Activated CD8-positive, alpha-beta memory T cell treated with anti-CD3 and anti-CD28 coated beads, Interleukin-2, amount 50 U/mL, for 24 hours (primary cell): Measurements from ENCODE around the gene ZBTB8A.
"Not testable (repeated sequence)": the region's sequence is repeated elsewhere in the genome, so short reads cannot be mapped to it uniquely, and the experiment has no call there.

Experiments
- DNase-seq: peaks from one replicate; pipeline ENCODE4 v3.0.0-alpha.2; 2020; ENCODE audit errors: extremely low read depth

Gene ZBTB8A

GRCh38 chr1:32619701-32620485 is 80.7 kb downstream of the ZBTB8A start:
- DNase-seq = no peak

- no peak for DNase-seq
Observed at GRCh38 chr1:32622205-32622604, 83.0 kb downstream of the ZBTB8A start.

GRCh38 chr1:32622806-32623681 is 83.8 kb downstream of the ZBTB8A start:
- DNase-seq = no peak

GRCh38 chr1:32623775-32624174 is 84.5 kb downstream of the ZBTB8A start:
- DNase-seq = no peak

- no peak for DNase-seq
Observed at GRCh38 chr1:32626176-32626575, 86.9 kb downstream of the ZBTB8A start.

- DNase-seq = no peak
Observed at GRCh38 chr1:32627596-32628162, 88.5 kb downstream of the ZBTB8A start.

- not testable (repeated sequence) for DNase-seq
Observed at GRCh38 chr1:32630173-32630572, 90.9 kb downstream of the ZBTB8A start.

GRCh38 chr1:32632829-32633228 is 93.6 kb downstream of the ZBTB8A start:
- DNase-seq = no peak

- DNase-seq = no peak
Observed at GRCh38 chr1:32635508-32636277, 96.5 kb downstream of the ZBTB8A start.

GRCh38 chr1:32636914-32637645 is 97.9 kb downstream of the ZBTB8A start:
- no peak for DNase-seq

GRCh38 chr1:32639489-32640075 is 100.4 kb downstream of the ZBTB8A start:
- no peak for DNase-seq

- not testable (repeated sequence) for DNase-seq
Observed at GRCh38 chr1:32642292-32642827, 103.1 kb downstream of the ZBTB8A start.

- no peak for DNase-seq
Observed at GRCh38 chr1:32644426-32644825, 105.2 kb downstream of the ZBTB8A start.

- no peak for DNase-seq
Observed at GRCh38 chr1:32647308-32648134, 108.3 kb downstream of the ZBTB8A start.

- peak; percentile 79 for DNase-seq
Observed at GRCh38 chr1:32650248-32650751, 111.1 kb downstream of the ZBTB8A start, which contains the start of gene ZBTB8OS. Gene ZBTB8OS, minus strand, starts transcription at chr1:32650550. Its CDS starts 21 bp downstream, at chr1:32650529.

- DNase-seq = peak; percentile 93
Observed at GRCh38 chr1:32650752-32651460, 111.7 kb downstream of the ZBTB8A start, which contains the start of gene RBBP4. Gene RBBP4, plus strand, starts transcription at chr1:32651208. Its CDS starts 99 bp downstream, at chr1:32651307.

- no peak for DNase-seq
Observed at GRCh38 chr1:32651461-32652073, 112.3 kb downstream of the ZBTB8A start.
